Esophagus squamous epithelium (tissue), 4 donors: ENCODE results near the gene OR8G5.
"Not testable (repeated sequence)": the region's sequence is repeated elsewhere in the genome, so short reads cannot be mapped to it uniquely, and the experiment has no call there.

Experiments
- POLR2A ChIP-seq, 4 donors: fragments of 450-650 bp; IDR thresholded peaks; one replicate each; pipeline ENCODE4 v1.6.1; 2017; ENCODE audit warnings: antibody characterized with exemption in 4 of 4, mild to moderate bottlenecking in 4 of 4, moderate library complexity in 3 of 4
- TF ChIP-seq, protein P1 (sequence below), 6 experiments: fragments of 450-650 bp in 4 of 6; fragments of 200-600 bp in 2 of 6; sonication (generic) in 2 of 6; IDR thresholded peaks; one replicate each; pipeline ENCODE4 v1.5.1; 2016 to 2019; ENCODE audit warnings: antibody characterized with exemption in 6 of 6, mild to moderate bottlenecking in 4 of 6, moderate library complexity in 4 of 6

DNA sequence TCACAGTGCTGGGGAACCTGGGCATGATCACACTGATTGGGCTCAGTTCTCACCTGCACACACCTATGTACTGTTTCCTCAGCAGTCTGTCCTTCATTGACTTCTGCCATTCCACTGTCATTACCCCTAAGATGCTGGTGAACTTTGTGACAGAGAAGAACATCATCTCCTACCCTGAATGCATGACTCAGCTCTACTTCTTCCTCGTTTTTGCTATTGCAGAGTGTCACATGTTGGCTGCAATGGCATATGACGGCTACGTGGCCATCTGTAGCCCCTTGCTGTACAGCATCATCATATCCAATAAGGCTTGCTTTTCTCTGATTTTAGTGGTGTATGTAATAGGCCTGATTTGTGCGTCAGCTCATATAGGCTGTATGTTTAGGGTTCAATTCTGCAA lies 8.9 kb downstream of the OR8G5 start:
- not testable (repeated sequence) for TF ChIP-seq POLR2A (IDR thresholded peaks at IDR 0.05)
- TF ChIP-seq, protein P1, sequence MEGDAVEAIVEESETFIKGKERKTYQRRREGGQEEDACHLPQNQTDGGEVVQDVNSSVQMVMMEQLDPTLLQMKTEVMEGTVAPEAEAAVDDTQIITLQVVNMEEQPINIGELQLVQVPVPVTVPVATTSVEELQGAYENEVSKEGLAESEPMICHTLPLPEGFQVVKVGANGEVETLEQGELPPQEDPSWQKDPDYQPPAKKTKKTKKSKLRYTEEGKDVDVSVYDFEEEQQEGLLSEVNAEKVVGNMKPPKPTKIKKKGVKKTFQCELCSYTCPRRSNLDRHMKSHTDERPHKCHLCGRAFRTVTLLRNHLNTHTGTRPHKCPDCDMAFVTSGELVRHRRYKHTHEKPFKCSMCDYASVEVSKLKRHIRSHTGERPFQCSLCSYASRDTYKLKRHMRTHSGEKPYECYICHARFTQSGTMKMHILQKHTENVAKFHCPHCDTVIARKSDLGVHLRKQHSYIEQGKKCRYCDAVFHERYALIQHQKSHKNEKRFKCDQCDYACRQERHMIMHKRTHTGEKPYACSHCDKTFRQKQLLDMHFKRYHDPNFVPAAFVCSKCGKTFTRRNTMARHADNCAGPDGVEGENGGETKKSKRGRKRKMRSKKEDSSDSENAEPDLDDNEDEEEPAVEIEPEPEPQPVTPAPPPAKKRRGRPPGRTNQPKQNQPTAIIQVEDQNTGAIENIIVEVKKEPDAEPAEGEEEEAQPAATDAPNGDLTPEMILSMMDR (IDR thresholded peaks at IDR 0.05), result not testable (repeated sequence)
